SHP77 (cell line): Measurements from ENCODE around the gene AKAP17A.
"Not testable (repeated sequence)": the region's sequence is repeated elsewhere in the genome, so short reads cannot be mapped to it uniquely, and the experiment has no call there.

Source experiments
- DNase-seq, 2 experiments: peaks; one replicate each; lab custom pipeline; 2025; lab: John Stamatoyannopoulos, UW

Gene AKAP17A, protein sequence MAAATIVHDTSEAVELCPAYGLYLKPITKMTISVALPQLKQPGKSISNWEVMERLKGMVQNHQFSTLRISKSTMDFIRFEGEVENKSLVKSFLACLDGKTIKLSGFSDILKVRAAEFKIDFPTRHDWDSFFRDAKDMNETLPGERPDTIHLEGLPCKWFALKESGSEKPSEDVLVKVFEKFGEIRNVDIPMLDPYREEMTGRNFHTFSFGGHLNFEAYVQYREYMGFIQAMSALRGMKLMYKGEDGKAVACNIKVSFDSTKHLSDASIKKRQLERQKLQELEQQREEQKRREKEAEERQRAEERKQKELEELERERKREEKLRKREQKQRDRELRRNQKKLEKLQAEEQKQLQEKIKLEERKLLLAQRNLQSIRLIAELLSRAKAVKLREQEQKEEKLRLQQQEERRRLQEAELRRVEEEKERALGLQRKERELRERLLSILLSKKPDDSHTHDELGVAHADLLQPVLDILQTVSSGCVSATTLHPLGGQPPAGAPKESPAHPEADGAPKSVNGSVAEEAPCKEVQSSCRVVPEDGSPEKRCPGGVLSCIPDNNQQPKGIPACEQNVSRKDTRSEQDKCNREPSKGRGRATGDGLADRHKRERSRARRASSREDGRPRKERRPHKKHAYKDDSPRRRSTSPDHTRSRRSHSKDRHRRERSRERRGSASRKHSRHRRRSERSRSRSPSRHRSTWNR

DNA sequence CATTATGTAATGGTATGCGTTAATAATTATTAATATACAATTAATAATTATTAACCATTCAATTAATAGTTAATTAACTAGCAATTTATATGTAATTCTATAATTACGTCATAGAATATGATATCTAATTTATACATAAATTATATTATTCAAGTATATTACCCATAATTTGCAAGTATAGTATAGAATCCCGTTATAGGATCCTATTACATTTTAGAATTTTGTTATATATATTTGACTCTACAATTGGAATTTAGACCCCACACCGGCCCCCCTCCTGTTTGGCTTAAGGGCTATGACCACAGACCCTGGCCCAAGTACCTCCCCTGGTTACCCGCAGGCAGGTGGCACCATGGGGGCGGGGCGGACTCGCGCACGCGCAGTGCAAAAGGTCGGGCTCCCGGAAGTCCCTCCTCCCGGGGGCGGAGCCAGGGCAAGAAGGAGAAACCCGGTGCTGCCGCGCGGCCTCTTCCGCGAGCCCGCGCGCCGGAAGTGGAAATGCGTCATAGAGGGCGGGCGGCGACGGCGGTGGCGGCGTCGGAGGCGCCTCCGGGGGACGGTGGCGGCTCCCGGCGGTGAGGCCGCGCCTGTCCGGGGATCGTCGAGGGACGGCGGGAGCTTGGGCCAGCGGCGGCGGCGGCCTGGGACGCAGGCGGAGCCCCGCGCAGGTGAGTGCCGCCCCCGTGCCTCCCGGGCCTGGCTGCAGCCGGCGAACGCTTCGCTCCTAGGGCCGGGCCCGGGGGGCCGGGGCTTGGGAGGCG, at the start of gene AKAP17A:
Gene AKAP17A, plus strand, starts transcription at position 503 of the 761 bp plus-strand sequence. CDS start 1,859 bp downstream, outside the sequence.
- DNase-seq, result peak; percentile 67 to 83

- no peak for DNase-seq
Measured at GRCh38 chrX:1542994-1543725, 48.2 kb upstream of the AKAP17A start.

DNA sequence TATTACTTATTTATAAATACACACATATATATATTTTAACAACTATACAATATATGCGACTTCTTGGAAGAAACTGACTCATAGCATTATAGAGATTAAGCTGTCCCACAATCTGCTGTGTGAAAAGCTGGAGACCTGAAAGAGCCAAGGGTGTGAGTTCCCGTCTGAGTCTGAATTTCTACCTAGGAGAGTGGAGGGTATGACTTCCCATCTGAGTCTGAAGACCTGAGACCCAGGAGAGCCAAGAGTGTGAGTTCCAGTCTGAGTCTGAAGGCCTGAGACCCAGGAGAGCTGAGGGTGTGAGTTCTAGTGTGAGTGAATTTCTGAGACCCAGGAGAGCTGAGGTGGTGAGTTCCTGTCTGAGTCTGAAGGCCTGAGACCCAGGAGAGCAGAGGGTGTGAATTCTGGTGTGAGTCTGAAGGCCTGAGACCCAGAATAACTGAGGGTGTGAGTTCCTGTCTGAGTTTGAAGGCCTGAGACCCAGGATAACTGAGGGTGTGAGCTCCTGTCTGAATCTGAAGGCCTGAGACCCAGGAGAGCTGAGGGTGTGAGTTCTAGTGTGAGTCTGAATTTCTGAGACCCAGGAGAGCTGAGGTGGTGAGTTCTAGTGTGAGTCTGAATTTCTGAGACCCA, 45.5 kb upstream of the AKAP17A start:
- no peak for DNase-seq

DNA sequence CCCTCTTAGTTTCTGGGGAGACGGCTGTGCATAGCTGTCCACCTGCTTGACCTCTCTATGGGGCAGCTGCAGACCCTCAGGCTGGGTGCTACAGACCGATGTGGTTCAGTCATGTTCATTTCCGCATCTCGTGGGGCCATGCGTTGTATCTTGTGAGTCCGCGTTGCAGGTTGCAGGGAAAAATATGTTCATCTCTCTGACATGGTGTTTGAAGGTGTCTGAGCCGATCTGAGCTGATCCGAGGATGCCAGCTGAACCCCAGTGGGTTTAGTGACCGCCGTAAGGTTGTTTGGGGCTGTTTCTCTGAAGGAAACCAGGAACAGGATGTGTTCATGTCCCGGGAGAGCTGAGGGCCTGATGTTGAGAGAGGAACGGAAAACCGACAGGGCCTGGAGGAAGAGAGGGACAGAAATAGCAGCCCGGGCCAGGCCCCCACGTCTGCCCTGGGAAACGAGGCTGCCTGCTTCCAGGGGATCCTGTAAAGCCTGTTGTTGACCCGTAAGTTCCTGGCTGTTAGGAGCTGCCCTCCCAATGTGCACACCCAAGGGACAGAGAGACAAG, 44.6 kb upstream of the AKAP17A start:
- no peak for DNase-seq

DNA sequence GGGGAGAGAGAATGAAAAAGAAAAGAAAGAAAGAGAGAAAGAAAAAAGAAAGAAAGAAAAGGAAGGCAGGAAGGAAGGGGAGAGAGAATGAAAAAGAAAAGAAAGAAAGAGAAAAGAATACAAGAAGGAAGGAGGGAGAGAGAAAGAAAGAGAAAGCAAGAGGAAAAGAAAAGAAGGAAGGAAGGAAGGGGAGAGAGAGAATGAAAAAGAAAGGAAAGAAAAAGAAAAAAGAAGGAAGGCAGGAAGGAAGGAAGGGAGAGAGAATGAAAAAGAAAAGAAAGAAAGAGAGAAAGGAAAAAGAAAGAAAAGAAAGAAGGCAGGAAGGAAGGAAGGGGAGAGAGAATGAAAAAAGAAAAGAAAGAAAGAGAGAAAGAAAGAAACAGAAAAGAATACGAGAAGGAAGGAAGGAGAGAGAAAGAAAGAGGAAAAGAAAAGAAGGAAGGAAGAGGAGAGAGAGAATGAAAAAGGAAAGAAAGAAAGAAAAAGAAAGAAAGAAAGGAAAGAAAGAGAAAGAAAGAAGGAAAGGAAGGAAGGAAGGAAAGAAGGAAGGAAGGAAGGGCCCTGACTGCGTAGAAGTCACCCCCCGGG, 39.4 kb upstream of the AKAP17A start:
- DNase-seq, result no peak

- DNase-seq, result no peak
Measured at GRCh38 chrX:1554469-1555210, 36.8 kb upstream of the AKAP17A start.

DNA sequence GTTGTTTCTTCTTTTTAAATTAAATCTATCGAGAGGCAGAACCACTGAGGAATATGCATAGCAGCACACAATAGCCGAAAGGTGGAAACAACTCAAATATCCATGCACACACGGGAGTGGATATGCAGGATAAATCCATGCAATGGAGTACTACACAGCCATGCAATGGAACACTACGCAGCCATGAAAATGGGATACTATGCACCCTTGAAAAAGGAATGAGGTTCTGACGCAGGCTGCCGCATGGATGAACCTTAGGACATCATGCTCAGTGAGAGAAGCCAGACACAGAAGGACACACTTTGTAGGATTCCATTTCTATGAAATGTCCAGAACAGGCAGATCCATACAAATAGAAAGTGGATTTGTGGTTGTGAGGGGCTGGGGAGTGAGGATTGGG, 36.0 kb upstream of the AKAP17A start:
- DNase-seq, result no peak

- not testable (repeated sequence) for DNase-seq
Measured at GRCh38 chrX:1557442-1557841, 34.0 kb upstream of the AKAP17A start.

DNA sequence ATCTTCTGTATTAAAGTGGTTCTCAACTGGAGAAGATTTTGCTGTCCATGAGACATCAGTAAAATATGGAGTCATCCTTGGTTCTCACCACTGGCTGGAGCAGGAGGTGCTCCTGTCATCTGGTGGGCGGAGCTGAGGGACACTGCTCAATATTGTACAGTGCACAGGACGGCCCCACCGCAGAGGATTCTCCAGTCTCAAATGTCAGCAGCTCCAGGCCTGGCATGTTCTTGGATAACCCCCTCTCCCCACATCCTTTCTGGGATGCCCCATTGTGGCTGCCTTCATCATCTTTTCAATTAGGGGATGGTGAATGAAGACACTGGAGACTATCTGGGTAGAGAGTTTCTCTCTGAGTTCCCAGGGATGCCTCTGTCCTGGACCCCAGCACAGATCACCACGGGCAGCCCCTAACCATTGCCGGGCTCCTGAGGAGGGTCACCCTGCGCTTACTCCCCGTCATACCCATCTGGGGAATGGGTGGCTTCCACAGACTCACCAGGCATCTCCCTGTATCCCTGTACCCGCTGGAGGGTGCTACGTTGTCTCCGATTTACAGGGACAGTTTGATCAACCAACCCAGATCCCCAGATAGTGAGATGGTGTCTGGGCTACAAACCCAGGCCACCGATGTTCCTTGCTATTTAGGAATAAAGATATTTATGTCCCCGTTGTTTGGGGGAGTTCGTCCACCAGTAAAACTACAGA, 32.5 kb upstream of the AKAP17A start:
- DNase-seq, result no peak

GRCh38 chrX:1561164-1561563, 30.2 kb upstream of the AKAP17A start:
- no peak for DNase-seq

DNA sequence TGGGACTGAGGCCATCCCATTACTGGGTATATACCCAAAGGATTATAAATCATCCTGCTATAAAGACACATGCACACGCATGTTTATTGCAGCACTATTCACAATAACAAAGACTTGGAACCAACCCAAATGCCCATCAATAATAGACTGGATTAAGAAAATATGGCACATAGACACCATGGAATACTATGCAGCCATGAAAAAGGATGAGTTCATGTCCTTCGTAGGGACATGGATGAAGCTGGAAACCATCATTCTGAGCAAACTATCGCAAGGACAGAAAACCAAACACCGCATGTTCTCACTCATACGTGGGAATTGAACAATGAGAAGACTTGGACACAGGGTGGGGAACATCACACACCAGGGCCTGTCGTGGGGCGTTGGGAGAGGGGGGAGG, 27.3 kb upstream of the AKAP17A start:
- DNase-seq, result not testable (repeated sequence)

DNA sequence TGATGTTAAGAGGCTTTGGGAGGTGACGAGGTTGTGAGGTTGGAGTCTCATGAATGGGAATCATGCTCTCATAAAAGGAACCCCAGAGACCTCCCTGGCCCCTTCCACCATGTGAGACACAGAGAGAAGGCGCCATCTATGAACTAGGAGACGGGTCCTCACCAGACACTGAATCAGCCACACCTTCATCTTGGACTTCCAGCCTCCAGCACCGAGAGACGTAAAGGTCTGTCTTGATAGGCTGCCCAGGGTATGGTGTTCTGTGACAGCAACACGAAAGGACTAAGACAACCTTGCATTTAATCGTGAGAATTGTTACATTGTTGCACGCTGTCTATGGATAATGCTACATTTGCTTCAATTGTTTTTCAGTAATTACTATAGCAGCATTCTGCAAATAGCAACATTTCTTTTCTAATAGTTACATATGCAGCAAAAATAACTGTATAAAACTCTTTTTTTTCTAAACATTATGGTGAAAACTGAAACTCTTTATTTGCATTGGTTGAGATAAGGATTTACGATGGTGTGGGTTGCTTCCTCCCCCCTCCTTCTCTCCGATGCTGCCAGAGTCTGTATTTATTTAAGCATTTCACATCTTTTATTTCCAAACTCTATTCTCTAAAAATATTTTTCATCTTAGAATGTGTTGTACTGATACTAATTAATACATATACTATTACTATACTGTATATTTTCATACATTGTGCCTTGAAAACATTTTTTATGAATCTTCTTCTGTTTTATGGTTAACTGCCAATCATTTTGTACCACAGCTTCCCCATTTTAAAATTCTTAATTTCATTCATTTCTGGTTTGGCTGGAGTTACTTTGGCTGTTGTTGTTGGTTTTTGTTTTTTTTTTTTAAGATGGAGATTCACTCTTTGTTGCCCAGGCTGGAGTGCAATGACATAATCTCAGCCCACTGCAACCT, 26.4 kb upstream of the AKAP17A start:
- no peak for DNase-seq

GRCh38 chrX:1574181-1574580, 17.2 kb upstream of the AKAP17A start:
- DNase-seq, result not testable (repeated sequence)

GRCh38 chrX:1576201-1576992, 15.0 kb upstream of the AKAP17A start:
- no peak for DNase-seq

DNA sequence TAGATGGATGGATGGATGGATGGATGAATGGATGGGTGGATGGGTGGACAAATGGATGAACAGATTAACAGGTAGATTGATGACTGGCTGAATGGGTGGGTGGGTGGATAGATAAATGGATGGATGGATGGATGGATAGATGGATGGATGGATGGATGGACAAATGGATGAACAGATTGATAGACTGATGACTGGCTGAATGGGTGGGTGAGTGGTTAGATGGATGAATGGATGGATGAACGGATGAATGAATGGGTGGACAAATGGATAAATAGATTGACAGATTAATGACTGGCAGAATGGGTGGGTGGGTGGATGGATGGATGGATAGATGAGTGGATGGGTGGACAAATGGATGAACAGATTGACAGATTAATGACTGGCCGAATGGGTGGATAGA, 13.6 kb upstream of the AKAP17A start:
- DNase-seq, result no peak

- no peak for DNase-seq
Measured at GRCh38 chrX:1578511-1579173, 12.8 kb upstream of the AKAP17A start.

GRCh38 chrX:1581132-1581531, 10.3 kb upstream of the AKAP17A start:
- DNase-seq, result peak; percentile 1 to 23
